ENCODE results near the gene CBLN1. TPM values are rescaled to one million over a fixed set of nuclear protein-coding genes. Genes with fewer than 3 reads are reported as not detected.

The CBLN1 gene
- total RNA-seq, 2 donors from 2014 or later, result 0.26 TPM; not detected in 1

DNA sequence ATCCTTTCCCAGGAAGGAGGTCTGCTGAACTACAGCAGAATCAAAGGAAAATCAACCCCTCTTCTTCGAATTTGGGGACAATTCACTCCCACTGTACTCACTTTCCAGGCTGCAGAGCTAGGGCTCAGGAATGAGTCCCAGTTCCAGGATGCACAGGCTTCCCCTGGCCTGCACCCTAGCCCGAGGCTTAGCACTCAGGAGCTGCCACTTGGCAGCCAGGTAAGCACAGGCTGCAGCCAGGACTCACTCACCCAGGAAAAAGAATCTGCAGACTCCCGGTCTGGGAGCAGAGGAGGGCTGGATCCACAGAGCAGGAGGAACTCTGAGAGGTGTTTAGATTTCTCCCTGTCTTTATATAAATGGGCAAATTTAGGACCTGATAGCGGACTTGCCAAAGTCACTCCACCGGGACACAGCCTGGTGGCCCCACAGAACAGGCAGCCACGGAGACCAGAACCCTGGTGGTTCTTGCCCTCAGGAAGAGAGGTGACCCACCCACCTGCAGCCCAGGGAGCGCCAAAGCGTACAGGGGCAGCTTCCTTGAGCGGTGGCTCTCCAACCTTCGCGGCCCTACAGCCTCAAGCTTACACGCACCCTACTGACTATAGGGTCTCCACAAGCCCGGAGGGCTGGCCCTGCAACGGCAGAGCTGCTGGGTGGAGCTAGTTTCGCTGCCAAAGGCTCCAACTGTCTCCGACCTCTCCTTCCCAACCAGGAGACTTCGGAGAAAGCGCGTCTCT is 4.8 kb downstream of the CBLN1 start:
- no peak for ATAC-seq
- no peak overlapping the region for H3K27ac ChIP-seq
- no peak for TF ChIP-seq POLR2A (IDR thresholded peaks at IDR 0.05)
- TF ChIP-seq, protein P1, sequence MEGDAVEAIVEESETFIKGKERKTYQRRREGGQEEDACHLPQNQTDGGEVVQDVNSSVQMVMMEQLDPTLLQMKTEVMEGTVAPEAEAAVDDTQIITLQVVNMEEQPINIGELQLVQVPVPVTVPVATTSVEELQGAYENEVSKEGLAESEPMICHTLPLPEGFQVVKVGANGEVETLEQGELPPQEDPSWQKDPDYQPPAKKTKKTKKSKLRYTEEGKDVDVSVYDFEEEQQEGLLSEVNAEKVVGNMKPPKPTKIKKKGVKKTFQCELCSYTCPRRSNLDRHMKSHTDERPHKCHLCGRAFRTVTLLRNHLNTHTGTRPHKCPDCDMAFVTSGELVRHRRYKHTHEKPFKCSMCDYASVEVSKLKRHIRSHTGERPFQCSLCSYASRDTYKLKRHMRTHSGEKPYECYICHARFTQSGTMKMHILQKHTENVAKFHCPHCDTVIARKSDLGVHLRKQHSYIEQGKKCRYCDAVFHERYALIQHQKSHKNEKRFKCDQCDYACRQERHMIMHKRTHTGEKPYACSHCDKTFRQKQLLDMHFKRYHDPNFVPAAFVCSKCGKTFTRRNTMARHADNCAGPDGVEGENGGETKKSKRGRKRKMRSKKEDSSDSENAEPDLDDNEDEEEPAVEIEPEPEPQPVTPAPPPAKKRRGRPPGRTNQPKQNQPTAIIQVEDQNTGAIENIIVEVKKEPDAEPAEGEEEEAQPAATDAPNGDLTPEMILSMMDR (IDR thresholded peaks at IDR 0.05), result no peak
- no peak overlapping the region for H3K4me3 ChIP-seq
- no peaks in the 10 kb centered on the region for H3K36me3 ChIP-seq (replicated peaks in 1 of 2; ENCODE audit: insufficient read depth in 1 of 2, low read depth in 2 of 2)
- H3K27me3 ChIP-seq, result peaks cover 3 to 60% of the 10 kb centered on the region in 2 donors
- intact Hi-C loops (cut with DNase I), result no loop called here
- H3K4me1 ChIP-seq, result peaks cover 17% of the 10 kb centered on the region
- 13 to 15% methylated on average over 13 to 19 of the region's 19 CpGs for WGBS, 2 donors
- DNase-seq, result no peak
- H3K9me3 ChIP-seq, result no peaks in the 10 kb centered on the region

DNA sequence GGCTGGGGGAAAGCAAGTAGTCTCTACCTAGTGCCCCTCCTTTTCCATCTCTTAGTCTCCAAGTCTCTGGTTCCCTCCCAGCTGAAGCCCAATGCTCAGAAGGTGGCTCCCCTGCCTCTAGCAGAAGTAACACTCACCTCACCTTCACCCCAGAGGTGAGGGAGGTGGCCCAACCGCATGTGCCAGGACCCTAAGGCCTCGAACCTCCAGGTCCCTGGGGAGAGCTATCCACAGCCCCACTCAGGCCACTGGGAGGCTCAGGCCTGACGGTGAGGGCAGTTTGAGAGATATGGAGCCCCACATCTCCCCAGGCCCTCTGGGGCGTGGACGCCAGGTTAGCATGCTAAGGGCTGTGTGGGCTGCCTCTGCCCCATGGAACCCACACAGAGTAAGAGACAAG is 5.8 kb downstream of the CBLN1 start:
- DNase-seq (no peak), ATAC-seq (no peak)
- 30% methylated on average over 5 of the region's 5 CpGs; no CpG with 5 or more reads in 1 of the 2 donors for WGBS, 2 donors
- H3K27me3 ChIP-seq, result peaks cover 3 to 60% of the 10 kb centered on the region in 2 donors
- TF ChIP-seq, protein P1 (IDR thresholded peaks at IDR 0.05), result no peak
- no peak for TF ChIP-seq POLR2A (IDR thresholded peaks at IDR 0.05)
- H3K4me3 ChIP-seq, result no peak overlapping the region
- no peaks in the 10 kb centered on the region for H3K9me3 ChIP-seq
- peaks cover 13% of the 10 kb centered on the region for H3K4me1 ChIP-seq
- no peaks in the 10 kb centered on the region for H3K36me3 ChIP-seq (replicated peaks in 1 of 2; ENCODE audit: insufficient read depth in 1 of 2, low read depth in 2 of 2)
- intact Hi-C loops (cut with DNase I), result no loop called here
- H3K27ac ChIP-seq, result no peak overlapping the region

DNA sequence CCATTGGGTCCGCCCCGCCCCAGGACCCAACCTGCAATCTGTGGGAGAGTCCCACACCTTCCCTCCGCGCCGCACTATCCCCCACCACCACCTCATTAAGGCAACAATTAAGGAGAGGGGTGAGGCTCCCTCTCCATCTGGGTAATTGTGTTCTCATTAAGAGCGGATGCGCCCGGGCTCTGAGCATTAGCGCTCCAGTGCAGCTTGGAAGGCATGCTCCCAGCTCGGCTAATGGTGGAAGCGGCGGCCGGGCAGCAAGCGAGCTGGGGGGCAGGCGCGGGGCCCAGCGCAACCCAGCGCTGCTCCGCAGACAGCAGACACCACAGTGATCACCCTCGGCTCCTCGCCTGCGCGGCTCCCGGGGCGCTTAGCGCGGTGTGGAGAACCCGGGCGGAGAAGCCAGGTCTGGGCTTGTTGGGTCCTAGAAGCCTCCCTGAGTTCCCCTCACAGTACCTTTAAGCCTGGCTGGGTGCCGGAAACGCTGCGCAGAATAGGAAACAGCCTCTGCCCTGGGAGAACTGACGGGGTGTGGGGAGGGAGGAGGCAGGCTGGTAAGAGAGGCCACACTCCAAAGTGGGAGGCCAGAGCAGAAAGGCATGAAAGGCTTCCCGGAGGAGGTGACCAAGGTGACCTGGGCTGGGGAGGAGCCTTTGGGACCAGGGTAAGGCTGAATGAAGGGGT is 6.4 kb downstream of the CBLN1 start:
- DNase-seq, result no peak
- Histone ChIP-seq H3K27ac (no peak overlapping the region), H3K36me3 (replicated peaks in 1 of 2; ENCODE audit: insufficient read depth in 1 of 2, low read depth in 2 of 2) (no peaks in the 10 kb centered on the region), H3K4me3 (no peak overlapping the region), H3K4me1 (peaks cover 6% of the 10 kb centered on the region), H3K27me3 (peaks cover 3 to 54% of the 10 kb centered on the region in 2 donors), H3K9me3 (no peaks in the 10 kb centered on the region)
- intact Hi-C loops (cut with DNase I), result no loop called here
- TF ChIP-seq POLR2A (IDR thresholded peaks at IDR 0.05), result no peak
- TF ChIP-seq, protein P1 (IDR thresholded peaks at IDR 0.05), result no peak
- 4 to 9% methylated on average over 6 to 33 of the region's 34 CpGs for WGBS, 2 donors
- no peak for ATAC-seq

DNA sequence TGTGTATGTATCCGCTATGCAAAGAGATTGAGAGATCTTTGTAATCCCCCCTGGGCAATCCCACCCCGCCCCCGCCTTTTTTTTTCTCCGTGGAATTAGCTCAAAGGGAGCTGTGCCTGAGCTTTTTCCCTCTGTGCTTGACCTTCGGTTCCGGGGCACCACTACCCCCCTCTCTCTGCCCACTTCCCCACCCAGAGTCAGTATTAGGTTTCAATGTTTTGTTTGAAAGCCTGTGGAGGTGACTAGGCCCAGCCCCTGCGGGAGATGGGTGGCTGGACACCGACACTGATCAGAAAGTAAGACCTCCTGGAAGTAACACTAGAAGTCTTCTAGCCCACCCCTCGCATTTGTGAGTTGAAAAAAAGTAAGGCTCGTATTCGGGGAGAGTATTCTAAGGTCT is 7.0 kb downstream of the CBLN1 start:
- Histone ChIP-seq H3K4me1 (peaks cover under 1% of the 10 kb centered on the region), H3K9me3 (no peaks in the 10 kb centered on the region), H3K4me3 (no peak overlapping the region), H3K27ac (no peak overlapping the region), H3K27me3 (peaks cover 3 to 48% of the 10 kb centered on the region in 2 donors), H3K36me3 (replicated peaks in 1 of 2; ENCODE audit: insufficient read depth in 1 of 2, low read depth in 2 of 2) (no peaks in the 10 kb centered on the region)
- TF ChIP-seq, protein P1 (IDR thresholded peaks at IDR 0.05), result no peak
- TF ChIP-seq POLR2A (IDR thresholded peaks at IDR 0.05), result no peak
- ATAC-seq (no peak), DNase-seq (no peak)
- intact Hi-C loops (cut with DNase I), result no loop called here
- 6 to 7% methylated on average over 10 to 11 of the region's 11 CpGs for WGBS, 2 donors
